Measurements from ENCODE around the gene ZNF385B.
"Not testable (repeated sequence)": the region's sequence is repeated elsewhere in the genome, so short reads cannot be mapped to it uniquely, and the experiment has no call there.

Gene ZNF385B

DNA sequence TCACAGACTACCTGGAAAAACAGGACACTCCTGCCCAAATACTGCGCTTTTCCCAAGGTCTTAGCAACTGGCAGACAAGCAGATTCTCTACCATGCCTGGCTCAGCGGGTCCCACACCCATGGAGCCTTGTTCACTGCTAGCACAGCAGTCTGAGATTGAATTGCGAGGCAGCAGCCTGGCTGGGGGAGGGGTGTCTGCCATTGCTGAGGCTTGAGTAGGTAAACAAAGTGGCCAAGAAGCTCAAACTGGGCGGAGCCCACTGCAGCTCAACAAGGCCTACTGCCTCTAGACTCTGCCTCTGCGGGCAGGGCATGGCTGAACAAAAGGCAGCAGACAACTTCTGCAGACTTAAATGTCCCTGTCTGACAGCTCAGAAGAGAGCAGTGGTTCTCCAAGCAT lies 231.6 kb downstream of the ZNF385B start:
- DNase-seq (ENCODE audit: low read depth), result not testable (repeated sequence)

DNA sequence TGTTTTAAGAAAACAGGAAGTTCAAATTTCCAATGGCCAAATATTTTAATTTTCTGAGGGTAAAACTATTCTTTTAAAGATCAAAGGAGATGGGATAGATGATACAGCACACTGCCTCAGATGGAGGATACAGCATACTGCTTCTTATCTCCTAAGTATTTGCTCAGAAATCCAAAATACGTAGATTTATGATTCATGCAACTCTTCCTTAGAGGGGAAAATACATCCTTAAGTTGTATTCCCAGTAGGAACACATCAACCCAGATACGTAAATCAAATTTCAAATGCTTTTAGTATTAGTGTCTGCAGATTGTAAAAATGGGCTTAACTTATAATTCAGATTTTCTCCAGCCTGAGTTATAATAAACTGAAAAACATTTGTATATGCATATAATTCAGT lies 235.2 kb downstream of the ZNF385B start:
- no peak for DNase-seq (ENCODE audit: low read depth)

DNA sequence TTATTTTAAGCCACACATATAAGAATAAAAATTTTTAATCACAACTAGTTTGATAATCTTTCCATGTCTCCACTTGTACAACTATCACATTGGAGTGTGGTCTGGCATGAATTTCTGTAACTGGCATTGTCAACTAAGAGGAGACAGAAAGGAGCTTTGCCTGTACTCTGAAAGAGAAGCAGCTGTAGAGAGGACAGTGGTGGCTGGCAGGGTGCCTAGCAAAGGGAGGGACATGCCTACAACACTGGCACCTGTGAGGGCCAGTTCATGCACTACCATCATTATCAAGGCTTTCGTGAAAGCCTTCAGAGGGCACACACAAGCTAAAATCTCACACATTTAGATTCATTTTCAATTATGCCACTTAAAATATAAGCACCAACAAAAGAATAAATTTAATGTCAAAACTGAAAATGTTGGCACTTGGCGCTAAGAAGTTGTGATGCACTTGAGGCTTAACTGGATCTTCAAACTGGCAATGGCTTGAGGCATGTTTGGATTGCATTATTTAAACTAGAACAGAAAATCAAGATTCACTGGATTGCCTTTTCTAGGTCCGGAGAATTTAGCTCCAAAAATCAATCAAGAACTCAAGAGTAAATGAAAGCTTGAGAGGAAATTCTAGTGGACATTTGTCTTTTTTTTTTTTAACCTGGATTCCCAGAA lies 238.6 kb downstream of the ZNF385B start:
- no peak for DNase-seq (ENCODE audit: low read depth)

DNA sequence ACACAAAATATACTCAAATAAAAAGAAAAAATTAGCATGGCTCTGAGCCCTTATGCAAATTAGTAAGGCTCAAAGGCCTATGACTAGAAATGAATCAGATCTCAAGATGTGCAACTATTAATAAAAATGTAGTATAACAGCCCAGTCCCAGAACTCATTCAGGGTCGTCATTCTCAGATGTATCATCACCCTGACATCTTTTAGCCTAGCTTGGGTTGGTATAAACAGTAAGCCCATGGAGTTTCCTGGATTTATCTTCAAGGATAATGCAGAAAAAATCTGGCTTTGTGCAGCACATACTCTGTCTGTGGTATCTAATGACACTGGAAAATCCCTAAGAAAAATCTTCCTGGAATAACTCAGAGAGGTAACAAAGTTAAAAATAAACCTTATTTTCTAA lies 239.3 kb downstream of the ZNF385B start:
- no peak for DNase-seq (ENCODE audit: low read depth)

DNA sequence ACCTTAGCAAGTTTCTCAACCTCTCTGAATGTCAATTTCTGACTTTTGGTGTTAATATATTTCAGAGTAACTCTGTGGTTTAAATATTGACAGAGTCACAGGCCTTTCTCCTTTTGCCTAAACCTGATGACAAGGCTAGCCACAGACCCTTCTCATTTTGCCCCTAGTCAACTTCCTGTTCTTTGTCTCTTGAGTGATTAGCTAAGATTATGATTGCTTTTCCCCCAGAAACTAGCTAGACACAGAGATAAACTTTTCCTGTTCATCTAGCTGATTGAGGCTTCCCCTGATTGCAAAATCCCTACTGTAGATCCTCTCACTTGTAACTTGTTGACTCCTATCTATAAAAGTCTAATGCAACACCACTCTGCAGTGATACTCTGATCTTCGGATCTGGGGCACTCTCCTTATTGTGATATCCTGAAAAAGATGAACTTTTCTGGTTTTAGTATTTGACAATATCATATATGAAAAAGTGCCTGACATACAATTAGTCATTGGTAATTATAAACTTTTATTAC lies 241.4 kb downstream of the ZNF385B start:
- no peak for DNase-seq (ENCODE audit: low read depth)

DNA sequence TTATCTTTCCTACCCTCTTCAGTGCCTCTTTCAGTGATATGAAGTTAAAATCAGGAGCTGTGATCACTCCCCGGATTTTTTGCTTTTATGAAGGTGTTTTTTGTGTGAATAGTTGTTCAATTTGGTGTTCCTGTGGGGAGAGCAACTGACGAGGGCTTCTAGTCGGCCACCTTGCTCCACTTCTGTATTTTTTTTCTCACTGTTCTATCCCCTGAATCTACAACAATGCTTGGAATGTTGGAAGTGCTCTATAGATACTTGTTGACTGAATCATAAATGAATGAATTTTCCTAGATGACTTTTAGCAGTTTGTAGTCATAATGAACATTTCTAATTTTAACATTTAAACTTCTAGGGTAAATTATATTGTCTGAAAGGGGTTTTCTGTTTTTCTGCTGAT lies 247.3 kb downstream of the ZNF385B start:
- peak; percentile 31 for DNase-seq (ENCODE audit: low read depth)

DNA sequence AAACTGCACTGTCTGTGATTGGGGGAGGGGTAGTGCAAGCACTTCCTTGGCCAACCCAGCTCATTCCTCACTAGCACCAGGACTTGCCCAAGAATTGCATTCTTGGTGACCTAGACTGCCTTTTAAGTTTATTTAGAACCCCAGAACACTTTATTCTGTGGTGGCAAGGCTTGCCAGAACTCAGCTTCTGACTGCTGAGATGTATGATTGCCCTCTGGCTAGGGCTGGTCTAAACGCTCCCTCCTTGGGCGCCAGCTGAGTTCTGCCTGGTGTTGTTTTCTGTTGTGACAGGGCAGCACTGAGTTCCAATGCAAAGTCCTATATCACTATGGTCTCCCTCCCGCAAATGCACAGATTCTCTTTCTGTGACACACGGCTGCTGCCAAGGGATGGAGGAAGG lies 247.7 kb downstream of the ZNF385B start:
- DNase-seq (ENCODE audit: low read depth), result peak; percentile 27

DNA sequence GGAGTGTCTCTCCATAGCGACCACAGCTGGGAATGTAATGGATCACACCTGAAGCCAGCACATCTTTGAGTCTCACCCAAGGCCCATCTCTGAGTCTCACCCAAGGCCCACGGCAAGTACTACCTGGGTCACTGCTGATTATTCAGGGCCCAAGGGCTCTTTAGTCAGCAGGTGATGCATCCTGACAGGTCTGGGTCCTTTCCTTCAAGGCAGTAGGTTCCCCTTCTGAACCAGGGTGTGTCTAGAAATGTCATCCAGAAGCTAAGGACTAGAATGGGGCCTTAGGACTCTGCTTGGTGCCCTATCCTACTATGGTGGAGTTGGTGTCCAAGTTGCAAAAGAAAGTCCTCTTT lies 248.1 kb downstream of the ZNF385B start:
- no peak for DNase-seq (ENCODE audit: low read depth)

DNA sequence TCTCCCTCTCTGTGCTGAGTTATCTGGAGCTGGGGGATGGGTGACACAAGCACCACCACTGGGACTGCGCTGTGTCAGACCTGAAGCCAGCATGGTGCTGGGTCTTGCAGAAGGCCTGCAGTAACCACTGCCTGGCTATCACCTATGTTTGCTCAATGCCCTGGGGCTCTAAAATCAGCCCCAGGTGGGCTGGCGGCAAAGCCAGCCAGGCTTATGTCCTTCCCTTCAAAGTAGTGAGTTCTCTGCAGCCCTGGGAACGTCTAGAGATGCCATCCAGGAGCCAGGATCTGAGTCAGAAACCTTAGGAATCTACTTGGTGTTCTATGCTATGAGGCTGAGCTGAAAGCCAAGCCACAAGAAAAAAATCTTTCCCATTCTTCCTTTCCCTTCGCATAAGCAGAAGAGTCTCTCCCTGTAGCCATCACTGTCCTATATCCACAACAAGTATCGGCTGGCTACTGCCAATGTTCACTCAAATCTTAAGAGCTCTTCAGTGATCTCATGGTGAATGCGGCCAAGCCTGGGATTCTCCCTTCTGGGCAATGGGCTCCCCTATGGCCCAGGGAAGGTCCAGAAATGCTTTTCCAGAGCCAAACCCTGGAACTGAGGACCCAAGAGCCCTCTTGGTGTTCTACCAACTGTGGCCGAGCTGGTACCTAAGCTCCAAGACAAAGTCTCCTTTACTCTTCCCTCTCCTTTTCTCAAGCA lies 248.7 kb downstream of the ZNF385B start:
- DNase-seq (ENCODE audit: low read depth), result no peak

DNA sequence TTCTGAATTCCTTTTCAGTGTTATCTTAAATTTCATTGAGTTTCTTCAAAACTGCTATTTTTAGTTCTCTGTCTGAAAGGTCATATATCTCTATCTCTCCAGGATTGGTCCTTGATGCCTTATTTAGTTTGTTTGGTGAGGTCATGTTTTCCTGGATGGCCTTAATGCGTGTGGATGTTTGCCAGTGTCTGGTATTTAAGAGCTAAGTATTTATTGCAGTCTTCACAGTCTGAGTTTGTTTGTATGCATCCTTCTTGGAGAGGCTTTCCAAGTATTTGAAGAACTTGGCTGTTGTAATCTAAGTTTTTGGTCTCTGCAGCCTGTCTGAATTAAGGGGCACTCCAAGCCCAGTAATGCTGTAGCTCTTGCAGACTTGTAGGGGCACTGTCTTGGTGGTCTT lies 249.3 kb downstream of the ZNF385B start:
- DNase-seq (ENCODE audit: low read depth), result peak; percentile 57

DNA sequence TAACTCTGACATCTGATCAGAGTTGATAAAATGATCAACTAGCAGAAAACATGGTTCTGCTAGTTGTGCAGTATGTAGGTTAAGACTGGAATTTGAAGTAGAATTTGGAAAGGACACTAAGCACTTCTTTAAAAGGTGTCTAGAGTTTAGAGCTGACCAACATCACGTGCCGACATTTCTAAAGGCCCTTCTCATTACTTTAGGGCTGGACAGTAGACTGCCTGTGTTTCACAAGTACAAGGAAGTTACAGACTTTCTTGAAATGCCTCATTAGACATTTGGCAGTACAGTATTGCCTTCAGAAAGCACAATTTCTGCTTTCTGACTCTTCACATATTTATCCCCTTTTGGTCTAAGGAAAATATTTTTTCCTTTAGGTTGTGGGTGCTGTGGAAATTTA lies 255.3 kb downstream of the ZNF385B start:
- no peak for DNase-seq (ENCODE audit: low read depth)

DNA sequence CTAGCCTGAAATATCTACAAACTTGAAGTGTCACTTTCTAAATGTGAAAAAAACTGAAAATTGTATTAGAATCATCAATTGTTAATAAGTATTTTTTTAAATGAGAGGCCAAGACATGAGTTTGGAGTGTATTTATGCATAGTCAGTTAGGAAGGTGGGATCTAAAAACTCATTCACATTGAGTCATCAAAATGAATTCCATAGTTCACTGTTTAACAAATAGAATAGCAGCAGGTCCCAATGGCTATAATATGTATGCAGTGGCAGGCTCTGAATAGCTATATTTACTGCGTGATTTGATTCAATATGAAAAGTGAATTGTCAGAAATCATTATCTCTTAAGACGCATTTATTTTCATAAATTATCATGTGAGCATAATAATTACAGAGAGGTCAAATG lies 256.1 kb downstream of the ZNF385B start:
- DNase-seq (ENCODE audit: low read depth), result no peak

DNA sequence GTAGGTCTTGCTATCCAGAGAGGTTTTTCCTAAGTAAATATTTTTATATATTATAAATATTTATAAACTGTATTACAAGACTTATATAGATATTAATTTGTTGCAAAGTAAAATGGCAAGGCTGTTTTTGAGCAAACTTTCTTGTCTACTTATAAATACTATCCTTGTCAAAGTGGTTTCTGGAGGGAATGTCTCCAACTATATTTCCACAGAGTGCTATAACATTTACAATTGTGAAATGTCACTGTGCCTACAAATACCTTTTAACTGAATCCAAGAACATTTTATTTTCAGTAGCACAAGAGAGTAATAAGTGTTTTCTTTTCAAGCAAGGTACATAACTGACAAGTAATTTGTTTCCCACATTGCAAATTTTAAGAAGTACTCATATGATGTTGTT lies 256.8 kb downstream of the ZNF385B start:
- no peak for DNase-seq (ENCODE audit: low read depth)

DNA sequence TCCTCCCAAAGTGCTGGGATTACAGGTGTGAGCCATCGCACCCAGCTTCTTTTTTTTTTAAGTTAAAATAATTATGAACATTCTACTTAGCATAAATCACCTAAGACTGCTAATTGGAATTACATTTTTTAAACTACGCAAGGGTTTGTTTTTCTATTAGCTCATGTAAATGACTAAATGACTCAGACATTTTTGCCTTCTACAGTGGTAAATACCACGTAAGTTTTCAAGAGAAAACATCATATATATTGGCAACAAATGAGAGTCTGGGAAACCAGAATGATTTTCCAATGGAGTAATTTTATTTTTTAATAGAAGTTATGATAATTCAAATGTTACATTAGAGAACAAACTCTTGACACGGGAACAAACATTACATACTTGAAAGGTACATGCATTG lies 259.0 kb downstream of the ZNF385B start:
- no peak for DNase-seq (ENCODE audit: low read depth)

DNA sequence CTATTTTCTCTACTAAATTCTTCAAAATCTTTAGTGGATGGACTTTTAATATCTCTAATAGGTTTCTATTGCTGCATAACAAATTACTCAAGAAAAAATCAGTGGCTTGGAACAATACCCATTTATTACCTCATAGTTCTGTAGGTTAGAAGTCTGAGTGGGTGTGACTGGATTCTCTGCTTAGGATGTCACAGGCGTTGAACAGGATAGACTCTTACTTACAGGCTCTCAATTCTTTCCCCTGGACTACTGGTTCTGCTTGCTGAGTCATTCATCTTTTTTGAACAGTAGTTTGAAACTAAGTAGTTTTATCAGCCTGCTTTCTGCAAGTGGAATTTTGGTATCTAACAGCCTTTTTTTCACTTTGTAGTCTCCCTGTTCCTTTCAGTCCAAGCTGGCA lies 265.4 kb downstream of the ZNF385B start:
- peak; percentile 95 for DNase-seq (ENCODE audit: low read depth)

DNA sequence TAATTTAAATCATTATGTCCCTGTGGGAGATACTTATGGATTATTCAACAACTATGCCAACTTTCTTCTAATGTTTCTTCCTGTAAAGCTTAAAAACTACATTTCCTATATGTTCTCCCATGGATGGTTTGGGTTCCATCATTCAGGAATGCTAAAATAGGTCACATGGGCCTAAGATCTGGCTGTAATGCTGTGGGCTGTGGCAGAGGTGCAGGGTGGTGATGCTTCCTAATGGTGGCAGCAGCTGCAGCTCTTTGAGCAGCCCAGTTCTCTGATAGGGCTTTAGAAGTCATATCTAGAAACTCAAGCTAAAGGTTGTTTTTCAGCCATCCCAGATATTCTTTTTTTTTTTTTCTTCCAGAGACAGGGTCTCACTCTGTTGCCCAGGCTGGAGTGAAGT lies 266.1 kb downstream of the ZNF385B start:
- no peak for DNase-seq (ENCODE audit: low read depth)

DNA sequence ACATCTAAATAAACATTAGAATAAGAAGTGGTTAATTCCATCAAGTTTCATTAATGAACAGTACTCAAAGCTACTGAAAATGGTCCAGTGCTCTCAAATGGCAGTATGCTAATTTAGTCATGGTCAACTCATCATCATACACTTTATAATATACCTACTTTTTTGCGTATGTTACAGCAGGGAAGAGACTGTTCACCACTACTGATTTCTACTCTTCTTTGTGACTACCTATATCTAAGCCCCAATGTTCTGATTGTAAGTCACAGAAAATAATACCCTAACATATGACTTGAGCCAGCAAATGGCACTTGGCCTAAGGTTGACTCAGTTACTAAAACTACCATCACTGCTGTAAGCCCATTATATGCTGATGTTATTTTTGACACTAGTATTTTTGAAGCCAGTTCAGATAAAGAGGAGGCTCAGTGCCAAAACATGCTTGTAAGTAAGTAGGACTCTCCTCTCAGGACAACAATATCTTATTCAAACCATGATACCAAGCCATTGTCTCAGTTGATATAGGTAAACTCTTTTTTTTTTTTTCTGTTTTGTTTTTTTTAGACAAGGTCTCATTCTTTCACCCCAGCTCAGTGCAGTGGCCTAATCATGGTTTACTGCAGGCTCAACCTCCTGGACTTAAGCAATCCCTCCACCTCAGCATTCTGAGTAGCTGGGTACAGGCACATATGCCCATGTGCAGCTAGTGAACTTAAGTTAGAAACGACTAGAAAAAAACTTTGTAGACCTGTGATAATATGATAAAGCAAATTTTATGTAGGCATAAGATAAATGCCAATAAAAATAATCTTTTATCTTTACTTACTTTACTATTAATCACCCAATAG lies 266.9 kb downstream of the ZNF385B start:
- DNase-seq (ENCODE audit: low read depth), result no peak

DNA sequence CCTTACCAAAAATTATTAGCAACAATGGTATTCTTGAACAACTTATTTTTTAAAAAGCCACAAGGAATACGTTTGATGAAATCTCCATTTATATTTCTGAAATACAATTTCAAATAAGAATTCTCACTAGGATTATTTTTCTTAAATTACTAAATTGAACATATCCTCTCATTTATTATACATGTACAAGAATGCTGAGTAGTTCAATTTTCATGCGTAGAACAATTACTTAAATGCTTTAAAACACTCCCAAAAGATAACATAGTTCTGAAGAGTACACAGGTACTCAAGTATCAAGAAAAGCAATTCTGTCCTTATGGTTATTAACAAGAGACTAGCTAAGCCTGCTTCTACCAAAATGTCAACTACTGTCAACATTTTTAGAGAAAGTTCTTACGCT lies 268.1 kb downstream of the ZNF385B start:
- DNase-seq (ENCODE audit: low read depth), result no peak

DNA sequence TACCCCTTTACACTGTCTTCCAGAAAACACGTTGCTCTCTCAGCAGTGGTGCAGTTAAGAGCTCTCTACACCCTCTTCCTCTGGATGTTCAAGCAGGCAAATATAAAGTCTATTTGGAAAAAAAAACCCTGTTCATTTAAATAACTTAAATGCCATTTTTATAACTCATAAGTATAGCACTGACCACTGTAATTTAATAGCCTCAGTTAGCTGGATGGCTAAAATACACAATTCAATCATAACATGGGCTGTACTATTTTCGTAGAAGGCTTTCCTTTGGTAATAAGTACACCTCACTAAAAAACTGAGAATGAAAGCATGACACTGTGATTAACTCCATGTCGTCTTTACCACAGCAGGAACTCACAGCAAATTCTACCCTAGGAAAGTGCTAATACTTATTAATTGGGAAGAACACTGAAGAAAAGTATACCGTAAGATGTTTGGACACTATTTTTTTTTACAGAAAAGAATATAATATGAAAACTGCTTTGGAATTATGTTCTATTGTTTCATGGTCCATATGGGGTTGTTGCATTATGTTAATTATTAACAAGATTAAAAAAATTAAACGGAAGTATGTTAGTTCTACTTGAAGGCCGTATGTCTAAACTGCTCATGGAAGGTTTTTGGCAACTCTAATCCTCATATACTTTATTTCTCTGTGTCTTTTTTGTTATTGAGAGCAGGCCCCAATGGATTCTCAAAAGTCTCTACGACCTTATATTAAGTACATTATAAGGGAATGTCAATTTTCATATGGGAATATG lies 269.1 kb downstream of the ZNF385B start:
- peak; percentile 82 for DNase-seq (ENCODE audit: low read depth)

DNA sequence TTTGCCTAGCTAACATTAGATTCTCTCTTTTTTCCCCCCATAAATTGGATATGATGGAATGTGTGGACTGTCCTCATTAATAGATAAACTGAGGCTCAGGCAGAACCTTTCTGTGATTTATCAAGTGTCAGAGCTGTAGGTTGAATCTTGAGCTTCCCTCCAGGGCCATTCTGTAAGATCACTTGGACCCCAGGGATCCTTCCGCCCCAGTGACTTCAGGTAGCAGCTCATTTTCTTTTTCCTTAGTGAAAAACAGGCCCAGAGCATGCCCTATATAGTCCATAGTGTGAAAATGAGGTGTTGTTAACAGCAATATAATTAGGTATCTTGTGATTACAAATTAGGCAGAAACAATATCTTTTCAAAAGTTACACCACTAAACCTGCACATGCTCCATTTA lies 269.7 kb downstream of the ZNF385B start:
- DNase-seq (ENCODE audit: low read depth), result no peak

DNA sequence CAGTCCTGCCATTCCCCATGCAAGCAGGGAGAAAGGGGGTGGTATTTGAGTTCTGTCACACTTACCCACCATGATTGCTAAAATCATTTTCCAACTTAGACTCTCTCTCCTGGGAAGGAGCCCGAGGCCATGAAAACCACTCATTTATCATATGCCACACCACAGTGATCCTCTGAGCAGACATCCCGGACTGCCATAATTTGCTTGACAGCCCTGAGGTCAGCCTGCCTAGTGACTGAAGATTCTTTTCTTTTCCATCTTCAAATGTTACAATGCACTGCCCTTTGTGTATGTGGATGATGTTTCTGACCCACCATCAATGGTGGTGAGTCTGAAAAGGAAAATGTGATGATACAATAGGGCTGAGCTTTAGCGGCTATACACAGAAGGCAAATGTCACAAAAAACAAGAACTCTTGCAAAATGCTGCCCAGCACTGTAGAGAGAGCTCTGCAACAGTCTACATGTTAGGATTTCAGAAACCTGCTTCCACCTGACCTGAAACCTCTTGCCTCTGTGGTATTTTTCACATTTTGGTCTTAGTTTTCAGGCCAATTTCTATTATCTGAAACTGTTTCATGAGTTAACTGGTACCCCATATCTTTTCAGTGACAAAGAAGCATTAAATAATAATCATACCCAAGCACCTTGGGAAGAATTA lies 272.8 kb downstream of the ZNF385B start:
- DNase-seq (ENCODE audit: low read depth), result no peak

DNA sequence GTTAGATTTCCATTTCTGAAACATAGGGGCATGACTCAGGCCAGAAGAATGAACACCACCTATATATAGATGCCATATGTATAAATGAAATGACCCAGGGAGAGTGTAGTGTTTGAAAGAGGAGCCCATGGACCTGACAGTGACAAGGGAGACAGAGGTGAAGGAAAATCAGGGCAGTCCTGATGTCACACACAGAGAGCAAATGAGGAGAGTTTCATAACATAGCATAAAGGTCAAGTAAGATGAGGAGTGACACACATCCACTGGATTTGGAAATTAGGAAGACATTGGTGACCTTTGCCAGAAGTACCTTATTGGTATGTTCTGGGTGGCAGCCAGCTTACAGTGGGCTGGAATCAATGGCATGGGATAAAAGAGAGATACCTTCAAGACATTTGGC lies 276.7 kb downstream of the ZNF385B start:
- no peak for DNase-seq (ENCODE audit: low read depth)

Data from iris pigment epithelial cell (primary cell).